ENCODE measurements around the gene E2F6.
"Not testable (repeated sequence)": the region's sequence is repeated elsewhere in the genome, so short reads cannot be mapped to it uniquely, and the experiment has no call there.

The E2F6 gene

DNA sequence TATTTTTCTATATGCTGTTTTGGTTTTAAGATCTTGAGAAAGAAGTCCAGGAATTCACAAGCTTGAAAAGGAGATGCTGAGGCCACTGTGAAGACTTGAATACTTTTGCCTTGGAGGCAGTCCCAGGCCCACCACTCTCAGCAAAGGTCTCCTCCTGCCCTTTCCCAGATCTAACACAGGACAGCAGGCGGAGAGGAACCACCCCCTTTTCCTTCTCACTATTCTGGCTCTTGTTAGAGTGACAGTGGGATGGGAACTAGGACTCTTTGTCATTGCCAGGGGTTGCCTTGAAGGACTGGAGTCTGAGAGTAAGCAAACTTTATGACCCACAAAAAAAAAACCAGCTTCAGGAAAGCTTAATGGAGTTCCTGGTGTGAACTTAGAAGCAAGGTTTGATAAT is 54.7 kb downstream of the E2F6 start:
- no peak for DNase-seq

DNA sequence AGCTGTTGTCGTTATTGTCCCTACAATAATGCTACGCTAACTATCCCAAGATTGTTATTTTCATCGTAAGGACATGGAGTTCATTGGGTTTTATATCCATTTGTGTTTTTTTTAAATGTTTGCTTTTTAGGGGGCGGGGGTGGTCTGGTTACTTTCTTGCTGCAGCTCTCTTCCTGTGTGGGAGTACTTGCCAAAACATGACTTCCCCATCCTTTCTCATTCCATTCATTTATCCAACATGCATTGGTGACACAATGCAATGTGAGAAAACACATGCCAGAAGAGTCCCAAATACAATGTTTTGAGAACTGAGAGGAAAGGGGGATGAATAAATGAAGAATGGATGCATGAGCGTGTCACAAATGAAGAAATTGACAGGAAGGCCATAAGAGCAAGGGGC is 55.9 kb downstream of the E2F6 start:
- no peak for DNase-seq

DNA sequence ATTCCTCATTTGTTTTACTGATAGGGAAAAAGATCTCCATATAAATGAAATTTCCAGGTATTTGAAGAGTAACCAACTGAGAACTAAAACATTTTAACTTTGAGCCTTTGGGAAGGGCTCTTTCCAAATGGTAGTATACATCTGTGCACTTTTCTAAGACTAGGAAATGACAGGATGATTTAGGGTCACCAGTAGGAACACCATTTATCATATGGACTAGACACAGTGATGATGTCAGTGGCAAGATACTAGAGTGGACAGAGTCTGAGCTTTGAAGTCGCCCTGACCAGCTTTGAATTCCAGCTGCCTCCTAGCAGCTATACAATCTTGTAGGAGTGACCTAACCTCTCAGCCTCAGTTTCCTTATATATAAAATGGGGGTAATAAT is 56.4 kb downstream of the E2F6 start:
- DNase-seq: no peak

DNA sequence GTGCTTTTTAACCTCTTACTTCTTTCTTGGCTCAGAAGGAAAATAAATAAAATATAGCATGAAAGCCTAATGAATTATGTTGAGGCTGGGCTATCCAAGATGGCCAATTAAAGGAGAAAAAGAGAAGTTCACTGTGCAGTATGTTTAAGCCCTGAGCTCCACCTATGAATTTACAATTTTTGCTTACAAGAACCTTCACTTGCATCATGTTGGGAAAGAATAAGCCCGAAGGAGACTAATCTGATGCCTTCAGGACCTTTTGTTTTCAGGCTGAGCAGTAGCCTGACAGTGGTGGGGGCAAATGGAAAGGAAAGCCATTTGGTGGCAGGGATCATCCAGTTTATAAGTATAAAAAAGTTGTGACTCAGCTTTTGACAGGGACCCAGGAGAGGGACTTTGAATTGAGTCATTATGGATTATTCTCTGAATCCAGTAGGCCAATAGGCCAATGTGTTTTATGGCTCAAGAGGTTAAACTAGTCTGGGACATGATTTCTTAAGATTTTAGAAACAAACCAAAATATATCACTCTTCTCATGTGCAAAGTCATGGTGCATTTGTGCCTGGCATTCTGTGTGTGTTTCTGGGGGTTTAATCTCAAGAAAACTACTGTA is 56.9 kb downstream of the E2F6 start:
- peak; percentile 28 for DNase-seq

DNA sequence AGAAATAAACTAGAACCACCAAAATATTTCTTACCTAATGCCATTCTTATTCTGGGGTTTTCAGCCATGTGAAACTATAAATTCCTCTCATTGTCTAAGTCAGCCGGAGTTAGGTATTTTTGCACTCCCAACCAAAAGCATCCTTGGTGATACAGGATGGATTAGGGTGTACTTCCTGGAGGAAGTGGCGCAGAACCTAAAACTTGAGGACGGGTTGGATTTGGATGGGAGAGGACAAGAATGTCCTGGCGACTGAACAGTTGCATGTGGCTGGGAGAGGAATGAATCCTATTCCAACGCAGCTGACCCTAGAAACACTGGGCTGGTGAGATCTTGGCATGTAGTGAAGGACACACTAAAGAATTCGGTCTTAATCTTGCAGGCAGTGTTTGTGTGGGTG is 58.5 kb downstream of the E2F6 start:
- DNase-seq: no peak

DNA sequence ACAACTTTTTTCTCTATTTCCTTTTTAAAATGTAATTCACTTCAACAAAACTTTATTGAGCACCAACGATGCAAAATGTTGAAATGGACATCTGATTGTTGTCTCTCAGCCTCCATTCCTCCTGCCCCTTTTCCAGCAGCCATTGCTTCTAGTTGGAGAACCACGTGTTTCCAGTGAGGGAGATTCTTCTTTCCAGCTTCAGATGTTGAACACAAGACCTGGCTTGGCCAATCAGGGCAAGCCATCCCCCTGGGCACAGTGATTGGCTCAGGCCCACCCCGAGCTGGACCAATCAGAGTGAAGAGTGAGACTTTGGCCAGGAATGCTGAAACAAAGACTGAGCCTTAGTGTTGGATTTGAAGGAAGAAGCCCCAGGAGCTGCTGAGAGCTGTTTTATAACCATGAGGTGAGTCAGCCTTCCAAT is 59.0 kb downstream of the E2F6 start:
- DNase-seq: no peak

DNA sequence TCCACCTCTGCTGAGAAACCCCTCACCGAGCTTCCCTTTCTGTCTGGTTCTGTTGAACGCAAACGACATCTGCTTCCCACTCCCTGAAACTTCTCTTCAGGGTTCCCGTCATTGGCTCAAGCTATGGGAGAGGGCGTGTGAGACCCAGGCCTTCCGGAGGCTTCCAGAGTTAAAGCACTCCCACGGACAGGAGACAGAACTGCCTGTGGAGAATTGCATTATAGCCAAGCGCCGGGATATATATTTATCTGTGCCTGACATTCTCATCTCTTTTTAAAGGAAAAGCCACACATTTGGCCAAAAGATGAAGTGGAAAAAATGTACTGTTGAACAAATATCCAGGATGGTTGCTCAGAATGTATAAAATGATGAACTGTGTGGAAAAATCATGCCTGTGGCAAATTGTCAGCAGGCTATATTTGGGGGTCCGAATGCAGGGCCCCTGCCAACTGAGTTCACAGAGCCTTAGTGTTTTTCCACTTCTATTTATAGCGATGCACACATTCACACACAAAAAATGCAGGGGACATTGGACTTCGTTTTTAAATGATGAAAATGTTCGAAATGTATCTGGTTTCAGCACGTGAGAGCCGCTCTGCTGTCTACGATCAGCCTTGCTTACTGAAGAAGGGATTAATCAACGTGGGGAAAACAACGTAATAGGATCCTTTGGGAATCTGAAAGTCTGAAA is 59.5 kb downstream of the E2F6 start:
- DNase-seq: no peak

DNA sequence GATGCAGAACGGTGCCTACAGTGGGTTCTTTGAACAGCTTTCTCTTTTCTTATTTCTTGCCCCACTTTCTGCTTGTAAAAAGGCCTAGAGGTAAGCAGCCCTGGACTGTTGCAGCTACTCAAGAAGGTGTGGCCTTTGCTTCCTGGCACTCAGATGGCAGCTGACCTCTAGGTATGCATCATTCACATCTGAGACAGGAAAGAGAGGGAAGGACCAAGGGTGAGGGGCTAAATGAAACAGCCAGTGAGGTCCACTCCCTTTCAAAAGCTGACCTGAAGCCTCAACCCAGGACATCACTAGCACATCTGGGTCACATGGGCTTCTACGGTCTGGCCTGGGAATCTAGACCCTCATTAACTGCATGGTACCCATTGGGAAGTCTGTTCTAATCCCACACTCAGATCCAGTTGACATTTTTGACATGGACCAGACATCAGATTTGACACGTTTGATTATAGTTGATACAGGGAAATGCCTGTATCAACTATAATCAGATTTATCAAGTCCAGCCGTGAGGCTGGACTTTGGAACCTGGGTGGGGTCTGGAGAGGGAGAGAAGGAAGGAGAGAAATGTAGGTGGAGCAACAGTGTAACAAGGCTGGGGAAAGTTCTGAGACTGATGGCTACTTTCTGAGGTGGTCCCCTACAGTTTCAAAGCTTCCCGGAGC is 60.2 kb downstream of the E2F6 start:
- DNase-seq: no peak

DNA sequence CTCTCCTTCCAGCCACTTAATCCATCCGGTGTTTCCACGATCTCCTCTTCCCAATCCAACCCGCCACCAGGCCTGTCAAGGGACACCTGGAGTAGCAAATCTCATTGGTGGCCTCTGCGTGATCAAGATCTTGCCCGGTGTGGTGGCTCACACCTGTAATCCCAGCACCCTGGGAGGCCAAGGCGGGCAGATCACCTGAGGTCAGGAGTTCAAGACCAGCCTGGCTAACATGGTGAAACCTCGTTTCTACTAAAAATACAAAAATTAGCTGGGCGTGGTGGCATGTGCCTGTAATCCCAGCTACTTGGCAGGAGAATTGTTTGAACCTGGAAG is 60.9 kb downstream of the E2F6 start:
- not testable (repeated sequence) for DNase-seq

DNA sequence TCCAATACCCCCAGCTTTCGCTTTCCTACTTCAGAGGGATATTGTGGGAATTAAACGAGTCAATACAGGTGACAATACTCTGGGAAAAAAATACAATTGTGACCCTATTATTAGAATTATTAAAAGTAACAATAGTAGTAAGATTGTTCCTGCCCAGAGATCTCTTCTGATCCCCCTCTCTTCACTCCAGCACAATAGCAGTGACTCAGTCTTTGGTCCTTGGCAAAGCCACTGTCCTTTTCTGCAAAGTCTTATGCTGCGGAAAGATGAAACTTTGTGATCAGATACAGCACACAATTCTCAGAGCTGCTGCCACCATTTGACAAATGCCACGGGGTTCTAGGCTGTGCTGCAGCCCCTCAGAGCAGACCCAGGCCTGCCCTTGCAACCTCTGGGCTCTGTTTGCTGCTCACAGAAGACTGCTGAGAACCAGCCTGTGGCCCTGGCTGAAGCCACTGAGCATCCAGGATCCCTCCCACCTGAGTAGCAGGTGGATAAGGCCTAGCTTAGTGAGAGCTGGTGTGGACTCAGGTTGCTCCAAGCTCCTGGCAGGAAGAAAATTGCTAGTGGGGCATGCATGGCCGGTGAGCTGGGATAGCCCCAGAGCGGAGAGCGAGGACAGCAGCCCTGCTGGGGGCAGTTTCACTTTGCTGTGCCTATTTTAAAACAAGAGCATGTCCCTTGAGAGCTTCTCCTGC is 61.4 kb downstream of the E2F6 start:
- no peak for DNase-seq

DNA sequence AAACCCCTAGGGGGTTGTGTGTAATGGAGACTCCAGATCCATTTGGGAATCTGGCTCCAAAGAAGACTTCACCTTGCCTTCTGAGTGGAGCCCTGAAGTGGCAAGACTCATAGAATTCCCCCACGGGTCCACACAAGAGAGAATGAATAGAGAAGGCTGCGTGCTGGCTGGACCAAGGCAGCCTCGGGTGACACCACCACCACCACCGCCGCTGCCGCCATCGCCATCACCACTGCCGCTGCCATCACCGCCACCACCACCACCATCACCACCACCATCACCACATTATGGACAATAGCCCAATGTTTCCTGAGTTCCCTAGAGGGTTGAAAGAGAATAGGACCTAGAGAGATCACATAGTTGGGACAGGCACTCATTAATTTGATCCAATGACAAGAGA is 63.5 kb downstream of the E2F6 start:
- no peak for DNase-seq

DNA sequence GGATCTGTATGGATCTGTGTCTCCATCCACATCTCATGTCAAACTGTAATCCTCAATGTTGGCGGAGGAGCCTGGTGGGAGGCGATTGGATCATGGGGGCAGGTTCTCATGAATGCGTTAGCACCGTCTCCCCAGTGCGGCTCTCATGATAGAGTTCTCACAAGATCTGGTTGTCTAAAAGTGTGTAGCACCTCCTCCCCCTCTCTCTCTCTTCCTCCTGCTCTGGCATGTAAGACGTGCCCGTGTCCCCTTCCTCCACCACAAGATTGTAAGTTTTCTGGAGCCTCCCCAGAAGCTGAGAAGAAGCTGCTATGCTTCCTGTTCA is 66.6 kb downstream of the E2F6 start:
- no peak for DNase-seq

DNA sequence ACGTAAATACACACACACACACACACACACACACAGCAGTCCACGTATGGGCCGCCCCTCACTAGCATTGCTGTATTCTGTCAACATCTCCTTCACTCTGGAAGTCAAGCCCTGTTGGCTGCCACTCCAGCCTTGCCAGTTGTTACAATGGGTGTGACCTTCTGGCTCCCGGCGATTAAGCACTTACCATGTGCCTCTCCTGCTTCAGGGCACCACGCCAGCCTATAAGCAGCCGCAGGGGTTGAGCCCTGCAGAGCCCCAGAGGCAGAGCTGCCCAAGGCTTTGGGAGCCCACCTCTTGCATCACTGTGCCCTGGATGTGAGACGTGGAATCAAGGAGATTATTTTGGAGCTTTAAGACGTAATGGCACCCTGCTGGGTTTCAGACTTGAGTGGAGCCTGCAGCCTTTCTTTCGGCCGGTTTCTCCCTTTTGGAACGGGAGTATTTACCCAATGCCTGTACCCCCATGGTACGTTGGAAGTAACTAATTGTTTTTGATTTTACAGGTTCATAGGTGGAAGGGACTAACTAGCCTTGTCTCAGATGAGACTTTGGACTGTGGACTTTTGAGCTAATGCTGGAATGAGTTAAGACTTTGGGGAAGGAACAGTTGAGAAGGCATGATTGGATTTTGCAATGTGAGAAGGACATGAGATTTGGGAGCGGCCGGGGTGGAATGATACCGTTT is 67.1 kb downstream of the E2F6 start:
- peak; percentile 7 for DNase-seq

DNA sequence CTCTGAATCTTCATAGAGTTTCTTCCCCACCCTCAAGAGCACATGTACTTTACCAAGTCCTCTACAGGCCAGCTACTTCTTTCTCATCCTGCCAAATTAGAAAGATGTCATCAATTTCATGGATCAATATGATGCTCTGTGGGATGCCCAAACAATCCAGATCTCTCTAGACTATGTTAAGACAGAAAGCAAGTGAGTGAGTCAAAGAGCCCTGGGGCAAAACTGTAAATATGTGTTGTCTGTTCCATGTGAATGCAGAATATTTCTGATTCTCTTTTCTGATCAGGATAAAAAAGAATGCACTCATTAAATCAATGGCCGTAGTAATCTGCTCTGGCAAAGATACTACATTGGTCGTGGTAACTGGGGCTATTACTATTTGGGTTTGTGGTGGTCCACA is 68.4 kb downstream of the E2F6 start:
- DNase-seq: no peak

DNA sequence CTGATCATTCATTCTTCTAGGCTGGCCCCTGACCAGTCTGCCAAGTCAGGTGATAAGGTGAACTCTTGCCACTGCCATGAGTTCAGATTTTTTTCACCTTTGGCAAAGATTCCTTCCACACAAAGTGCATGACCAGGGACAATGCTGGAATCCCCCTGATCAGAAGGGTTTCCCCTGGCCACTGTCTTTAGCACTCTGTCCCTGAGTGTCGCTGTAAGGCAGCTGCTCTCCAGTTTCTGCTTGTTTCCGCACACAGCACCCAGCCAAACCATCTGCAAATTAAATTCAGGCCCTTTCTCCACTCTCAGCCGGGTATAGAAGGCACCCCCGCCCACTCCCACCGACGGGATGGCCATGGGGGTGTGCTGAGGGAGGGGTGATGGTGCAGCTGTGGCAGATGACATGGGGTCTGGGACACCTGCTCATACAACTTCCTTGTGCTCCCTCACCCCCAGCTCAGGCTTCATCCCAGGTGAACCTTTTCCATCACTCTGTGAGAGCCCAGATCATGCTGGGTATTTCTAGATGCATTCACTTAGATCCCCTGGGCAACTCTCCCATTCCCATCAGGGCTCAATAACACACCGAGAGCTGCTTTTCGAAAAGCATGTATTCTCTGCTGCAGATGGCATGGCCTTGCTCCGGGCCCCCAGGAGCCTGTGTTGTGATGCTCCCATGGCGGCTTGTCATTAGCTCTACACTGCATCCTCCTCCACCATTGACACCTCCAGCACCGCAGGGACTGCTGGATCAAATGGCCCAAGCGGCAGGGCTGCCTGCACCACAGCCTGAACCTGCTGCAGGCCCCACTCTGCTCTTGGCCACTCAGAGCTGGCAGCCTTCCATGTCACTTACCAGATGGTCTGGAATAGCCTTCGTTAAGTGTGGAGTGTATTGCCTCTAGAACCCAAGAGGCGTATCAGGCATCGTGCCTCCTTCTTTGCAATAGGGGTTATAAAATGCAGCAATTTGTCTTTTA is 69.2 kb downstream of the E2F6 start:
- no peak for DNase-seq

DNA sequence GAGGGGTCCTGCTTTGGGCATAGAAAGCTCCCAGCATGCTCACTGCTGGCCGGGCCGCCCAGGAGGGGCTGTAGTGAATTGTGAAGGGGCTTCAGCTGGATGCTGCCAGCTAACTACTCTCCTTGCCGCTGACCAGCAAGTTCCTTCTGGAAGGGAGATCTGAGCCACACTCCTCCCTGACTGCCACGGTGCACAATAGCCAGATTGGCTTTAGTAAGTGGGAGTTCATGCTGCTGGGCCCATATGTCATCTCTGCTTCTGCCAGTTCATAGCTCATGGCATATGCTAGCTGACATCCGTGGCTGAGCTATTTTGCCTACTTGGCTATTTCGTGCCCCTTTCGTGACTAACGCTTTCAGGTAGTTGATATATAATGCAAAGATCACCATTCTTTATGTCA is 69.9 kb downstream of the E2F6 start:
- DNase-seq: no peak

DNA sequence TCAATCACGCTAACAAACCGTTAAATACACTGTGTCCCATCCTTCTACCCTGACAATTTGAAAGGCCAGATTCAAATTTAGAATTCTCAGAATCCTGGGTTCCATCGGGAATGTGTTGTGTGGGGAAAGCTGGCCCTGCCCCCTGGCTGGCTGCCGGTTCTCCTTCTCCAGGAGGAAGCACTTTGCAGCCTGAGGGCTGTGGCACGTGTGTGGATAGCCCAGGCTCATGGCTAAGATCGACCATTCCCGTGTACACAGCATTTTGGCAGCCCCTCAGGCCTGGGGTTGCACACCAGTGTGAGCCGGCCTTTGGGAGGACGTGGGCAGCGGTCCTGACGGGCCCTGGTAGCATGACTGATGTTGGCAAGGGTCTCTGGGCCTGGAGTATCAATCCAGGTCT is 70.6 kb downstream of the E2F6 start:
- DNase-seq: no peak
